ENCODE measurements around the gene FRAS1. TPM values are rescaled to one million over a fixed set of nuclear protein-coding genes. Genes with fewer than 3 reads are reported as not detected.
"Not testable (repeated sequence)": the region's sequence is repeated elsewhere in the genome, so short reads cannot be mapped to it uniquely, and the experiment has no call there.

FRAS1 gene
- total RNA-seq, 2 donors from 2014 or later: 77.0 to 78.3 TPM

GRCh38 chr4:78247536-78248285, 190.6 kb downstream of the FRAS1 start:
- Histone ChIP-seq H3K4me3 (ENCODE audit: low read length) (no peak overlapping the region), H3K9ac (ENCODE audit: extremely low read depth, low read length, poor library complexity, severe bottlenecking) (no peak overlapping the region), H3K9me3 (ENCODE audit: control insufficient read depth, low read length) (peaks cover 19% of the 10 kb centered on the region), H3K27me3 (ENCODE audit: control insufficient read depth, insufficient read depth, low read length, poor library complexity, severe bottlenecking) (no peaks in the 10 kb centered on the region), H3K4me1 (ENCODE audit: control insufficient read depth, insufficient read depth, low read length) (peaks cover 20% of the 10 kb centered on the region), H3K36me3 (ENCODE audit: control insufficient read depth, insufficient read depth, low read length) (peaks cover 18% of the 10 kb centered on the region), H3K27ac (ENCODE audit: low read depth, low read length) (no peak overlapping the region)
- Mint-ChIP-seq H3K9me3 (peaks cover 21% of the 10 kb centered on the region), H3K27ac (no peak overlapping the region), H3K4me1 (peaks cover 37% of the 10 kb centered on the region), H3K4me3 (no peak overlapping the region), H3K36me3 (ENCODE audit: low read depth) (peaks cover 25% of the 10 kb centered on the region), H3K27me3 (ENCODE audit: insufficient read depth) (no peaks in the 10 kb centered on the region)
- TF ChIP-seq CTCF (conservative IDR thresholded peaks at IDR 0.05): no peak
- 85 to 100% methylated on average over 5 to 8 of the region's 8 CpGs for WGBS, 2 experiments (ENCODE audit: insufficient coverage in 1 of 2, insufficient read length in 1 of 2)
- DNase-seq: no peak

- H3K4me1 Mint-ChIP-seq: peaks cover 23% of the 10 kb centered on the region
- no peaks in the 10 kb centered on the region for H3K27me3 Mint-ChIP-seq (ENCODE audit: insufficient read depth)
- H3K36me3 Mint-ChIP-seq (ENCODE audit: low read depth): peaks cover 52% of the 10 kb centered on the region
- H3K4me3 ChIP-seq (ENCODE audit: low read length): no peak overlapping the region
- DNase-seq: no peak
- no peak overlapping the region for H3K27ac ChIP-seq (ENCODE audit: low read depth, low read length)
- H3K27me3 ChIP-seq (ENCODE audit: control insufficient read depth, insufficient read depth, low read length, poor library complexity, severe bottlenecking): no peaks in the 10 kb centered on the region
- no peak overlapping the region for H3K27ac Mint-ChIP-seq
- H3K4me1 ChIP-seq (ENCODE audit: control insufficient read depth, insufficient read depth, low read length): peaks cover 8% of the 10 kb centered on the region
- H3K4me3 Mint-ChIP-seq: no peak overlapping the region
- H3K9me3 Mint-ChIP-seq: peaks cover 32% of the 10 kb centered on the region
- no peak overlapping the region for H3K9ac ChIP-seq (ENCODE audit: extremely low read depth, low read length, poor library complexity, severe bottlenecking)
- H3K36me3 ChIP-seq (ENCODE audit: control insufficient read depth, insufficient read depth, low read length): peaks cover 46% of the 10 kb centered on the region
- no peak for TF ChIP-seq CTCF (conservative IDR thresholded peaks at IDR 0.05)
- peaks cover 33% of the 10 kb centered on the region for H3K9me3 ChIP-seq (ENCODE audit: control insufficient read depth, low read length)
- WGBS, 2 experiments (ENCODE audit: insufficient coverage in 1 of 2, insufficient read length in 1 of 2): 100% methylated on average over 1 of the region's 2 CpGs; no CpG with 5 or more reads in 1 of the 2 experiments
These were observed 193.4 kb downstream of the FRAS1 start for GRCh38 chr4:78250500-78250899.

GRCh38 chr4:78252773-78253172, 195.7 kb downstream of the FRAS1 start:
- H3K27me3 Mint-ChIP-seq (ENCODE audit: insufficient read depth); H3K4me3 Mint-ChIP-seq; H3K27ac Mint-ChIP-seq; H3K4me1 Mint-ChIP-seq; H3K9ac ChIP-seq (ENCODE audit: extremely low read depth, low read length, poor library complexity, severe bottlenecking); H3K27ac ChIP-seq (ENCODE audit: low read depth, low read length); H3K4me1 ChIP-seq (ENCODE audit: control insufficient read depth, insufficient read depth, low read length); H3K27me3 ChIP-seq (ENCODE audit: control insufficient read depth, insufficient read depth, low read length, poor library complexity, severe bottlenecking): not testable (repeated sequence)
- peaks cover 68% of the 10 kb centered on the region for H3K36me3 ChIP-seq (ENCODE audit: control insufficient read depth, insufficient read depth, low read length)
- peak overlapping the region; percentile 63 for H3K4me3 ChIP-seq (ENCODE audit: low read length)
- Mint-ChIP-seq H3K36me3 (ENCODE audit: low read depth) (peaks cover 67% of the 10 kb centered on the region), H3K9me3 (peaks cover 35% of the 10 kb centered on the region)
- WGBS, 2 experiments (ENCODE audit: insufficient coverage in 1 of 2, insufficient read length in 1 of 2): 90 to 94% methylated on average over 6 to 8 of the region's 8 CpGs
- DNase-seq: peak; percentile 68
- peaks cover 46% of the 10 kb centered on the region for H3K9me3 ChIP-seq (ENCODE audit: control insufficient read depth, low read length)
